Transverse colon (tissue), 4 donors: ENCODE results near the gene HEATR9. TPM values are rescaled to one million over a fixed set of nuclear protein-coding genes. Genes with fewer than 3 reads are reported as not detected.

Source experiments
- DNase-seq: peaks from one replicate; pipeline ENCODE4 v3.0.0-alpha.2; 2019
- H3K27ac ChIP-seq, 4 donors: fragments of 200-600 bp; sonication (generic); 2 replicates each; pipeline ENCODE4 v1.5.1; 2016 to 2018; ENCODE audit warnings: inconsistent platforms in 4 of 4
- H3K27me3 ChIP-seq: fragments of 200-600 bp; sonication (generic); 2 replicates; pipeline ENCODE4 v1.5.1; 2017; ENCODE audit warnings: inconsistent platforms
- H3K36me3 ChIP-seq, 4 donors: fragments of 200-600 bp; sonication (generic); 2 replicates each; pipeline ENCODE4 v1.5.1; 2017 to 2019; ENCODE audit warnings: inconsistent platforms in 4 of 4
- H3K4me1 ChIP-seq, 4 donors: fragments of 200-600 bp; sonication (generic); 2 replicates each; pipeline ENCODE4 v1.5.1; 2017 to 2020; ENCODE audit warnings: inconsistent platforms in 4 of 4
- H3K4me3 ChIP-seq, 4 donors: fragments of 200-600 bp; sonication (generic); 1 replicate in 1 of 4; 2 replicates in 3 of 4; pipeline versions ENCODE4 v1.5.1 to v1.6.1; 2017 to 2019; ENCODE audit warnings: inconsistent platforms in 4 of 4
- H3K9me3 ChIP-seq, 2 donors: fragments of 200-600 bp; sonication (generic); 2 replicates each; pipeline ENCODE4 v1.5.1; 2017 to 2019; ENCODE audit warnings: inconsistent platforms in 2 of 2
- CTCF ChIP-seq, 5 experiments: fragments of 200-600 bp in 3 of 5; fragments of 450-650 bp in 2 of 5; sonication (generic) in 3 of 5; IDR thresholded peaks; 1 replicate in 2 of 5; 2 replicates in 3 of 5; pipeline ENCODE4 v1.5.1; 2016 to 2017; ENCODE audit warnings: antibody characterized with exemption in 5 of 5, inconsistent platforms in 3 of 5, mild to moderate bottlenecking in 2 of 5, moderate library complexity in 1 of 5
- EP300 ChIP-seq: sonication (generic); formaldehyde crosslinking; IDR thresholded peaks from one replicate; pipeline ENCODE4 v1.6.1; 2017; ENCODE audit warnings: antibody characterized with exemption, low read depth
- POLR2A ChIP-seq: fragments of 450-650 bp; IDR thresholded peaks from one replicate; pipeline ENCODE4 v1.6.1; 2016; ENCODE audit warnings: antibody characterized with exemption, mild to moderate bottlenecking, moderate library complexity
- POLR2AphosphoS5 ChIP-seq, 3 donors: sonication (generic); formaldehyde crosslinking; IDR thresholded peaks; one replicate each; pipeline ENCODE4 v1.6.1; 2016; ENCODE audit warnings: antibody characterized with exemption in 3 of 3
- whole genome bisulfite sequencing, 2 donors: methylation state at CpG; one replicate each; pipeline ENCODE4 v1.1.5; 2018; ENCODE audit warnings: low coverage in 1 of 2; 5-methylcytosine and 5-hydroxymethylcytosine counted together
- in situ Hi-C, 4 donors: fragments of 200-750 bp; cut with MboI; loops; one replicate each; pipeline versions ENCODE4 v1.15.0 to v1.15.1; 2017; ENCODE audit warnings: low sequenced_read_pairs in 3 of 4, low pct_ligation_motif_present in 1 of 4, low pct_unique_long_range_greater_than_20kb in 1 of 4
- intact Hi-C: fragments of 100-400 bp; cut with DNase I; formaldehyde crosslinking; loops from one replicate; pipeline ENCODE4 v1.15.1; 2023; ENCODE audit warnings: low total_unique reads
- total RNA-seq, 4 donors: library from RNA; depleted of rRNA; stranded (reverse); fragments of >200 nt; gene quantifications; one replicate each; pipeline ENCODE4 v1.1.0, GENCODE V29; 2016

The HEATR9 gene
- total RNA-seq, 4 donors from 2014 or later = not detected

GRCh38 chr17:35846055-35846809, 22.5 kb downstream of the HEATR9 start:
- in situ Hi-C loops (no loop called here), intact Hi-C loops (no loop called here)
- H3K27ac ChIP-seq = no peak overlapping the region
- H3K27me3 ChIP-seq = no peaks in the 10 kb centered on the region
- WGBS, 2 donors = 87 to 89% methylated on average over 3 of the region's 3 CpGs
- H3K4me3 ChIP-seq = no peak overlapping the region
- no peaks in the 10 kb centered on the region for H3K9me3 ChIP-seq
- DNase-seq = no peak
- TF ChIP-seq POLR2AphosphoS5 (IDR thresholded peaks at IDR 0.05) (no peak), EP300 (no peak), POLR2A (no peak), CTCF (IDR thresholded peaks at IDR 0.05) (no peak)
- H3K36me3 ChIP-seq = peaks cover 0 to 60% (median 29%) of the 10 kb centered on the region in 4 donors
- no peaks in the 10 kb centered on the region for H3K4me1 ChIP-seq

DNA sequence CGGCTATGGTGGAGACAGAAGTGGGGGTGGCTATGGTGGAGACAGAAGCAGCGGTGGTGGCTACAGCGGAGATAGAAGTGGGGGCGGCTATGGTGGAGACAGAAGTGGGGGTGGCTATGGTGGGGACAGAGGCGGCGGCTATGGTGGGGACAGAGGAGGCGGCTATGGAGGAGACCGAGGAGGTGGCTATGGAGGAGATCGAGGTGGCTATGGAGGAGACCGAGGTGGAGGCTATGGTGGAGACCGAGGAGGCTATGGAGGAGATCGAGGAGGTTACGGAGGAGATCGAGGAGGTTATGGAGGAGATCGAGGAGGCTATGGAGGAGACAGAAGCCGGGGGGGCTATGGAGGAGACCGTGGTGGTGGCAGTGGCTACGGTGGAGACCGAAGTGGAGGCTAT, 24.1 kb downstream of the HEATR9 start:
- no peak for TF ChIP-seq POLR2A
- no peak for TF ChIP-seq CTCF (IDR thresholded peaks at IDR 0.05)
- TF ChIP-seq EP300 = no peak
- TF ChIP-seq POLR2AphosphoS5 (IDR thresholded peaks at IDR 0.05) = no peak
- intact Hi-C loops = no loop called here
- no peak overlapping the region for H3K4me3 ChIP-seq
- H3K4me1 ChIP-seq = no peaks in the 10 kb centered on the region
- no peak overlapping the region for H3K27ac ChIP-seq
- H3K36me3 ChIP-seq = peaks cover 0 to 76% (median 37%) of the 10 kb centered on the region in 4 donors
- in situ Hi-C loops = no loop called here
- DNase-seq = no peak
- no peaks in the 10 kb centered on the region for H3K9me3 ChIP-seq
- H3K27me3 ChIP-seq = no peaks in the 10 kb centered on the region
- WGBS, 2 donors = 94 to 99% methylated on average over 12 to 19 of the region's 19 CpGs

DNA sequence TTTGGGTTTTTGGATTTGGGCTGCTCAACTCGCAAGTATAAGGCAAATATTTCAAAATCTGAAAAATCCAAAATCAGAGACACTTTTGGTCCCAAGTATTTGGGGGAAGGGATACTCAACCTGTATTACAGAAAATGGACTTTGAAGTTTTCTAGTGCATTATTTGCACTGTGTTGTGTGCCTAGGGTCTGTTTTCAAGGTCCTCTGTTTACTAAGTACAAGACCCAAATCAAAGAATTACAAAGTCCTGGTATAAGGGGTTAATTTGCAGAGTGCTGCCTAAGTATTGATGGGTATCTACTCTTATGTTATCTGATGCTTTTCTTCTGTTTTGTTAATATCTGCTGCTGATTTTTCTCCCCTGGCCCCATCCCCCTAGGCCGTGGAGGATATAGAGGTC, 25.0 kb downstream of the HEATR9 start:
- no peak for DNase-seq
- in situ Hi-C loops (no loop called here), intact Hi-C loops (no loop called here)
- Histone ChIP-seq H3K4me3 (no peak overlapping the region), H3K27me3 (no peaks in the 10 kb centered on the region), H3K27ac (no peak overlapping the region), H3K36me3 (peaks cover 0 to 83% (median 40%) of the 10 kb centered on the region in 4 donors), H3K4me1 (no peaks in the 10 kb centered on the region), H3K9me3 (no peaks in the 10 kb centered on the region)
- 92 to 98% methylated on average over 2 of the region's 2 CpGs for WGBS, 2 donors
- TF ChIP-seq EP300 = no peak
- TF ChIP-seq POLR2AphosphoS5 (IDR thresholded peaks at IDR 0.05) = no peak
- TF ChIP-seq CTCF (IDR thresholded peaks at IDR 0.05) = no peak
- TF ChIP-seq POLR2A = no peak

GRCh38 chr17:35842239-35842638, 26.5 kb downstream of the HEATR9 start:
- in situ Hi-C loops = no loop called here
- Histone ChIP-seq H3K36me3 (peaks cover 0 to 98% (median 47%) of the 10 kb centered on the region in 4 donors), H3K27ac (no peak overlapping the region), H3K9me3 (no peaks in the 10 kb centered on the region), H3K4me3 (no peak overlapping the region), H3K4me1 (no peaks in the 10 kb centered on the region), H3K27me3 (no peaks in the 10 kb centered on the region)
- 92 to 97% methylated on average over 5 of the region's 5 CpGs for WGBS, 2 donors
- TF ChIP-seq EP300 = no peak
- no peak for TF ChIP-seq POLR2AphosphoS5 (IDR thresholded peaks at IDR 0.05)
- no peak for TF ChIP-seq POLR2A
- no peak for TF ChIP-seq CTCF (IDR thresholded peaks at IDR 0.05)
- intact Hi-C loops = no loop called here
- DNase-seq = no peak
